Upper lobe of left lung (tissue), 4 donors: ENCODE data around the gene MAP3K9.

ENCODE experiments used
- CTCF ChIP-seq, 6 experiments: fragments of 450-650 bp in 4 of 6; fragments of 200-600 bp in 2 of 6; sonication (generic) in 2 of 6; IDR thresholded peaks; one replicate each; pipeline ENCODE4 v1.5.1; 2016 to 2019; ENCODE audit warnings: antibody characterized with exemption in 6 of 6
- EP300 ChIP-seq, 4 donors: sonication (generic); formaldehyde crosslinking; IDR thresholded peaks; one replicate each; pipeline ENCODE4 v1.5.1; 2017; ENCODE audit warnings: antibody characterized with exemption in 4 of 4, control low read depth in 2 of 4
- POLR2A ChIP-seq, 4 donors: fragments of 450-650 bp; IDR thresholded peaks; one replicate each; pipeline ENCODE4 v1.5.1; 2016 to 2017; ENCODE audit warnings: antibody characterized with exemption in 4 of 4, mild to moderate bottlenecking in 2 of 4

- TF ChIP-seq CTCF (IDR thresholded peaks at IDR 0.05): no peak
- TF ChIP-seq EP300 (IDR thresholded peaks at IDR 0.05): no peak
- no peak for TF ChIP-seq POLR2A (IDR thresholded peaks at IDR 0.05)
Observed at GRCh38 chr14:70858641-70859040, 49.3 kb upstream of the MAP3K9 start.
